ENCODE measurements around the gene BIN1. TPM values are rescaled to one million over a fixed set of nuclear protein-coding genes. Genes with fewer than 3 reads are reported as not detected.
A peak's percentile ranks its signal among the peaks of the same experiment; 100 is the strongest.

BIN1 gene
- total RNA-seq, 2 donors from 2014 or later = 18.0 to 35.9 TPM

DNA sequence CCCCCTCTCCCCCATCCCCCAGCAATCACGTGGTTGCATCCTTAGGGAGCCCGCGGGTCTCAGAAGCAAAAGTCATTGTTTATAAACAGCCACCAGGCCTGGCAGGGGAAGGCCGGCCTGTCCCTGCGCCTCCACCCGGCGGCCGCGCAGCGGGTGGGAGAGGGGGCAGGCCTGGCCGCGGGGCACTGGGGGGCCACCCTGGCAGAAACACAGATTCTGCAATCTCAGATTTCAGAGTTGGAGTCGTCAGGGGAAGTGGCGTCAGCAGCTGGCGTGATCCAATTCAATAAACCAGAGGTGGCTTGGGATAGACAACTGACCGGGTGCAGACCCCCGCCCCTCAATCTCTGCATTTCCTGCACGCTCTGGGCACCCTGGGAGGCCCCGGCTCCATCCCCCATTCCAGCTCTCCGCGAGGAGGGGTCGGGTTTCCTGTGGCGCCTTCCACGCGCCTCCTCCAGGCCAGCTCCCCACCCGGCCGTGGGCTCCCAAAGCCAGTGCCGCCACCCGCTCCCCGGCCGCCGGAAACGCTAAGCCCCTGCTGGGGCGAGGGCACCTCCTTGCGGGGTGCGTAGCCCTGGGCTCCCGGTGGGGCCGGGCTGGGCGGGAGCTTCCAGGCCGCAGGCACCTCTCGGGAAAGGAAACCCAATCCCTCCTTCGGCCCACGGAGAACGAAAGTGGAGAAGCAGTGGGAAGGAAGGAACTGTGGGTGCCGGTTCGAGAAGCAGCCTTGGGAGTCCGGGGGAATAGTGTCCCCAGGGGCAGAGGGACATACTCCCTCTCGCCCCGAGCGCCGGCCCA, 1.1 kb downstream of the BIN1 start:
- H3K36me3 Mint-ChIP-seq = no peaks in the 10 kb centered on the region
- H3K27ac Mint-ChIP-seq = no peak overlapping the region
- no peaks in the 10 kb centered on the region for H3K9me3 Mint-ChIP-seq
- DNase-seq (ENCODE audit: low spot score) (no peak), ATAC-seq (no peak)
- H3K27me3 Mint-ChIP-seq = peaks cover 6% of the 10 kb centered on the region in 2 donors
- peaks cover 3 to 6% of the 10 kb centered on the region in 2 donors for H3K4me1 Mint-ChIP-seq (ENCODE audit: low read depth in 2 of 2)
- peak overlapping the region; percentile 92 for H3K4me3 Mint-ChIP-seq

DNA sequence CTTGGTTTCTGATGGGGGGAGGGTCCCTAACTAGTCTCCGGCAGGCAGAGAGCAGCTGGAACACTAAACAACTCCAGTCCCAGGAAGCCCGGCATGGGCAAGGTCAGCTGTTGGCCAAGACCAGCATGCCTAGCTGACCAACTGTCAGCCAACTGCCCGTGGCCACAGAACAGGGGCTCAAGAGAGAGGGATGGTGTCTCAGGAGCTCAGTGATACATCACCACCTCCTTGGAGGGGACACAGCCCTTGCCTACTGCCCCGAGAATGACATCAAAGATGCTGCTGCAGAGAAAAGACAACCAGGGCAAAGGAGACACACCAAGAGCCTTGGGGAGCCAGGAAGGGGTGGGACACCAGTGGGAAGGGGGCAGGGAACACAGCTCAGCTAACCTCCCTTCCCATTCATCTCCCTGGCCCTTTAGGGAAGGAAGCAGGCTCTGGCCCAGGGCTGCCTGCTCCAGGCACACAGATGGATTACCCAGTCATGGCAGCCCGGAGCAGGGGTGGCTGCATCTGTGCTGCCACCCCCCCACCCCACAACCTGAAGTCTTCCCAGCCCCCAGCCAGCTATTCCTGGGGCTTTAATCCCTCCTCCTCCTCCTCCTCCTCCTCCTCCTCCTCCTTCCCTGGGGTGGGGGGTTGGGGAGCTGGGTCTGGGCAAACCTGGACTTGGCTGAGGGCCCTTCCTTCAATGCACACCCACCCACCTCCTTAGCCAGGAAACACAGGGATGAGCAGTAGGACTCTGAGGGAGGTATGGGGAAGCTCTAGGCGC, 1.9 kb downstream of the BIN1 start:
- DNase-seq (ENCODE audit: low spot score) (no peak), ATAC-seq (no peak)
- Mint-ChIP-seq H3K4me3 (peak overlapping the region; percentile 34), H3K4me1 (ENCODE audit: low read depth in 2 of 2) (peaks cover 3 to 6% of the 10 kb centered on the region in 2 donors), H3K9me3 (no peaks in the 10 kb centered on the region), H3K27ac (no peak overlapping the region), H3K36me3 (no peaks in the 10 kb centered on the region), H3K27me3 (peaks cover 4 to 6% of the 10 kb centered on the region in 2 donors)

DNA sequence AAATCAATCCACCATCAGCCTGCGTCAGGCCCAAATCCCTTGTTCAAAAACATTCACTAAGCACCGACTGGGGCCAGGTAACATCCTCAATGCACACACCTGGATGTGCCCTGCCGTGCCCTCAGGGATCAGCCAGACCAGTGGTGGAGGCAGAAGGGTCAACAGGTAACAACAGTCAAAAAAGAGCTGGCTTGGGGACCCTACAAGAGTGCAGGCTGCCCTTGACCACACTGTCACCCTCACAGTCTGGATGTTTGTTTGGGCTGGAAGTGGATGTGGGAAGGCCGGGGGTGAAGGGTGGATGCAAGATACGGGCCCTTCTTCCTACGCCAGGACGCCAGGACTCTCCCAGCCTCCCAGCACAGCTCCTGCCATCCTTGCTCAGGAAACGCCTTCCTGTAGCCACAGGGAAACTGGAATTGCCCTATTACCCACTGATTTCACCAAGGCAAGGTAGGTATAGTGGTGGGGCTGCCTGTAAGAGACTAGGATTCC, 2.7 kb downstream of the BIN1 start:
- Mint-ChIP-seq H3K27me3 (peaks cover 1 to 6% of the 10 kb centered on the region in 2 donors), H3K27ac (no peak overlapping the region), H3K4me1 (ENCODE audit: low read depth in 2 of 2) (peaks cover 3 to 6% of the 10 kb centered on the region in 2 donors), H3K9me3 (no peaks in the 10 kb centered on the region), H3K36me3 (no peaks in the 10 kb centered on the region), H3K4me3 (no peak overlapping the region)
- DNase-seq (ENCODE audit: low spot score) (no peak), ATAC-seq (no peak)

DNA sequence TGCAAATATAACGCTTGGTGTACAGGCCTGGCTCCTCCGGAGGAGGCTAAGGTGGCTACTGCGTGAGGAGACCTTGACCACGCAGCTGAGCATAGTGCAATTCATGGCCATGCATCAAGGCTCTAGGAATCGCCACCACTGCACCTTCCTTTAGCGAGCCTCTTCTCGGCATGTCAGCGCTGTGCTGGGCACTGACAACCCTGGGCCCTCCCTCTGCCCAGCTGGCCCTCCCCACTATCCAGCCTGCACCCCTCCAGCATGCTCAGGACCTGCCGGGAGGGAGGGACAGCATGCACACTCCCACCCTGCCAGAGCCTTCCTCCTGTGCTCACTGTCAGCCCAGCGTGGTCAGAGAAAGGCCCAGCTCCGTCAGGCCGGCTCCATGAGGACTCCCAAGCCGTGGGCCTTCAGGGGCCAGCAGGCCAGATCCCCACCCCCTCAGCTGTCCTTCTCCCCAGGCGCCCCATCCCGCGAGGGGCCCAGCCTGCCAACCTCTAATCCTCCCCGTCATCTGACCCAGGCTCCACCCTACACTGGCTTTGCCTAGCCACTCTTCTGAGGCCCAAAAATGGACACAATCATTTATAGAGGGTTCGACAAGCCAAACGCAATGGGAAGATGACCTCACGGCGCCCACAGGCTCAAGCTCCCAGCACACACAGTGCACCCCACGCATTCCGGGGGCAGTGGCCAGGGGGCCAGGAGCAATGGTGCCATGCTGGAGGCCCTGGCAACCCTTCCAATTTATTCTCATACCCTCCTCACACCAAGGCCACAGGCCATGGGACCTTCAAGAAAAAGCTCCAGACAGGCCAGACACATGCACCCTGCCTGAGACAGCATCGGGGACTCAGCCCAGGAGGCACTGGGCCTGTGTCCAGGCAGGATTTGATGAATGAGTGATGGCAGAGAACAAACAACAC, 3.5 kb downstream of the BIN1 start:
- peaks cover 3 to 6% of the 10 kb centered on the region in 2 donors for H3K4me1 Mint-ChIP-seq (ENCODE audit: low read depth in 2 of 2)
- no peak overlapping the region for H3K4me3 Mint-ChIP-seq
- ATAC-seq (no peak), DNase-seq (ENCODE audit: low spot score) (no peak)
- H3K9me3 Mint-ChIP-seq = no peaks in the 10 kb centered on the region
- H3K36me3 Mint-ChIP-seq = no peaks in the 10 kb centered on the region
- peaks cover 0 to 6% of the 10 kb centered on the region in 2 donors for H3K27me3 Mint-ChIP-seq
- no peak overlapping the region for H3K27ac Mint-ChIP-seq

DNA sequence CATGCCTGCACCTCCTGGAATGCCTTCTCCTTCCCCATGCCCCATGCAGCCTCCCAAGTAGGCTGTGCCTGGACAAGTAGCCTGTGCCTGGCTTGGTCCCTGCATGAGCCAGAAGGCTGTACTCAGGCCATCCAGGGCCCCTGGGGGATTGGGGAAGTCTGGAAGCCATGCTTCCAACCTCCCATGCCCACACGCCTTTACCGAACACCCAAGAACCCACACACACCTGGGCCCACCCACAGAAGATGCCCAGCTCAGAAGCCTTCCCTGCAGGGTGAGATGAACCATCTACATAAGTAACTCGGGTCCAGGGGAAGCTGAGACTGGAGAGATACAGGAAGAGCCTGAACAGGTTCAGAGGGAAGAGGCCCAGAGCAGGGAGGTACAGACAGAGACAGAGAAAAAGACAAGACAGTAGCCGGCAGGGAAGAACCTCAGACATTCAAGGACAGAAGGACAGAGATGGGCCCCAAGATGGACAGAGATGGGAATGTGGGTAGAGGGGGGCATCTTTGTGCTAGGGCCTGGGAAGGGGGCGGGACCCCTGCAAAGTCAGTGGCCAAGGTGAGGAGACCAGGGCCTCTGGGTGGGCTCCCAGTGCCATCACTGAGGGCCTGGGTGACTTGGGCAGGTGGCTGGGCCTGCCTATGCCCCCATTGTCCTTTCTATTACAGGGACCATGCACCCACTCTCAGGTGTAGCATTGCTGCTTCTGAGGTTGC, 4.3 kb downstream of the BIN1 start:
- no peak overlapping the region for H3K4me3 Mint-ChIP-seq
- H3K36me3 Mint-ChIP-seq = no peaks in the 10 kb centered on the region
- no peaks in the 10 kb centered on the region for H3K9me3 Mint-ChIP-seq
- H3K27ac Mint-ChIP-seq = no peak overlapping the region
- DNase-seq (ENCODE audit: low spot score) = no peak
- no peak for ATAC-seq
- peaks cover 3% of the 10 kb centered on the region in 2 donors for H3K4me1 Mint-ChIP-seq (ENCODE audit: low read depth in 2 of 2)
- H3K27me3 Mint-ChIP-seq = peaks cover 0 to 6% of the 10 kb centered on the region in 2 donors

DNA sequence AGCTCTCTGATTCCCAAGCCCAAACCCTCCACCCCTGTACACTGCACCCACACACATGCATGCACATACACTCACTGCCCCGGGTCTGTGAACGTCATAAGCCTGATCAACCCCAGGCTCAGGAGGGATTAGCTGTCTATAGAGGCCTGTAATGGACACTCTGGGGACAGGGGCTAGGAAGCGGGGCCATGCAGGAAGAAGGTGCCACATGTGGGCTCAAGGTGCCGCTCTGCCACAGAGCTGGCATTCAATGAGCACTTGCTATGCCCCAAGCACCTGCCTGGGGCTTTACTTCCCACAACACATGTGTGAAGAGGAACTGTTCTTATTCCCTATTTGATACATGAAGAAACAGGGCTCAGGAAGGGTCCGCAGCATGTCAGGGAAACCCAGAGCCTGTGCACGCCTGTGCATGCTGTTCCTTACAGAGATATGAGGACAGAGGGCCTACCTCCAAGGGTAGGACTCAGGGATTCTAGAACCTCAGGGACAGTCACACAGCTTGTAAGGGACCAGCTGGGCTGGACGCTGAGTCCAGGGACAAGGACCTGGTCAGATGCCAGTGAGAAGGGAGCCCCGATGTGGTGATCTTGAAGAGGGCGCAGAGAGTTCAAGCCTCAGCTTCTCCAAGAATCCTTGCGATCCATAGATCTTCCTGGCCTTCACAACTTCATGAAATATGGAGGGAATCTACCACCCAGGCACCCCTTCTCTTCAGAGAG, 5.0 kb downstream of the BIN1 start:
- H3K9me3 Mint-ChIP-seq = no peaks in the 10 kb centered on the region
- DNase-seq (ENCODE audit: low spot score) (no peak), ATAC-seq (no peak)
- peaks cover 0 to 3% of the 10 kb centered on the region in 2 donors for H3K4me1 Mint-ChIP-seq (ENCODE audit: low read depth in 2 of 2)
- no peaks in the 10 kb centered on the region for H3K36me3 Mint-ChIP-seq
- H3K27ac Mint-ChIP-seq = no peak overlapping the region
- no peak overlapping the region for H3K4me3 Mint-ChIP-seq
- H3K27me3 Mint-ChIP-seq = peaks cover 0 to 6% of the 10 kb centered on the region in 2 donors

DNA sequence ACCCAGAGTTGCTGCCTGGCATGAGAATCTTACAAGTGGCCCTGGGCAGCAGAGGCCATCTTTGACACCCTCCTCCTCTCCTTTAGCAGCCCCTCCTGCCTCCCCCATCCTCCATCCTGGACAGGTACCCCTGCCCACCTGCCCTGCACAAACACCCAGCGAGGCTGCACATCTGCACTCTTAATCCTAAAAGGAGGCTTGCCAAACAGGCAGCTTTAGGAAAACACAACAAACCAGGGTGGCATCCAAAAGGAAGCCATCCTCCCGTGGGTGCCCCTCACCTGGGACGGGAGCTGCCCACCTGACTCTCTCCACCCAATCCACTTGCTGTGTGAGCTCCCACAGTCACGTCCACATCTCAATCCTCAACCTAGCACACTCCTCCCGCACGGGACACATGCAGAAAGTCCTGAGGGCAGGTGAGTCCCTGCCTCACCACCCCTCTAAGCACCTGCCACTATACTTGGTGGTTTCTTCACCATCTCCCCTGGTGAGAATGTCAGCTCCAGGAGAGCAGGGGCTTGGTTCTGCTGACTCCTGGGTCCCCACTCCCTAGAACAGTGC, 5.8 kb downstream of the BIN1 start:
- Mint-ChIP-seq H3K27ac (no peak overlapping the region), H3K9me3 (no peaks in the 10 kb centered on the region), H3K4me1 (ENCODE audit: low read depth in 2 of 2) (peaks cover 0 to 3% of the 10 kb centered on the region in 2 donors), H3K4me3 (no peak overlapping the region), H3K36me3 (no peaks in the 10 kb centered on the region), H3K27me3 (peaks cover 0 to 6% of the 10 kb centered on the region in 2 donors)
- ATAC-seq = no peak
- DNase-seq (ENCODE audit: low spot score) = no peak

DNA sequence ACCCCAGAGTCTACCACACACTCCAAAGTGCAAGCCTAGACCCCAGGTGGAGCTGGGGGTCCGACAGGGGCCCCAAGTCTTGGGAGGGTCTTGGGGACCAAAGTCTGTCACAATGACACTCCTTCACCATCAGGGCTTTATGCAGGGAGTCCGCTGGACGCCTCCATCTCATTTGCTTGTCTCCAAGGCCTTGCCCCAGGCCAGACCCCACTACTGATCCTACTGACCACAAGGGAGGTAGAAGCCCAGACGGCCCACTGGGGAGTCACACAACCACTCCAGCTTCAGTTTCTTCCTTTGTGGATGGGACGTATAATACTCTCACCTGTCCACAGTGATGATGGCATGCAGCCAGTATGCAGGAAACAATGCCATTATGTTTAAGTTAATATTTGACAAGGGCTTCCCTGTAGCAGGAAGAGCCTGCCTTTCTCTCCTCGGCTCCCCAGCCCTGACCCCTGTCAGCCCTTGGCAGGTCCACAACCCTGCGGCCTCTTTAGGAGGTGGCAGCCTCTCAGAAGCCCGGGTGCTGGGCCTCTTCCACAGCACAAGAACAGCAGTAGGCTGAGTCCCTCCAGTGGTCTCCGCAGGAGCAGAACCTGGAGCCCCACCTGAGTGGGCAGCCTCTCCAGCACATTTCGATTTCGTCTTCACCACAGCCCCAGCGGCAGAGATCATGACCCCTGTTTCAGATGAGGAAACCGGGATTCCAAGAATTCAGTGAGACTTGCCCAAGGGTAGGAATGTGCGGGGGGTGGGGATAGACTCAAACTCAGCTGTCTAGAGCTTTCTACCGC, 6.5 kb downstream of the BIN1 start:
- no peaks in the 10 kb centered on the region for H3K9me3 Mint-ChIP-seq
- peaks cover 0 to 6% of the 10 kb centered on the region in 2 donors for H3K27me3 Mint-ChIP-seq
- ATAC-seq = no peak
- peaks cover 0 to 3% of the 10 kb centered on the region in 2 donors for H3K4me1 Mint-ChIP-seq (ENCODE audit: low read depth in 2 of 2)
- DNase-seq (ENCODE audit: low spot score) = no peak
- H3K4me3 Mint-ChIP-seq = no peak overlapping the region
- H3K27ac Mint-ChIP-seq = no peak overlapping the region
- H3K36me3 Mint-ChIP-seq = no peaks in the 10 kb centered on the region

DNA sequence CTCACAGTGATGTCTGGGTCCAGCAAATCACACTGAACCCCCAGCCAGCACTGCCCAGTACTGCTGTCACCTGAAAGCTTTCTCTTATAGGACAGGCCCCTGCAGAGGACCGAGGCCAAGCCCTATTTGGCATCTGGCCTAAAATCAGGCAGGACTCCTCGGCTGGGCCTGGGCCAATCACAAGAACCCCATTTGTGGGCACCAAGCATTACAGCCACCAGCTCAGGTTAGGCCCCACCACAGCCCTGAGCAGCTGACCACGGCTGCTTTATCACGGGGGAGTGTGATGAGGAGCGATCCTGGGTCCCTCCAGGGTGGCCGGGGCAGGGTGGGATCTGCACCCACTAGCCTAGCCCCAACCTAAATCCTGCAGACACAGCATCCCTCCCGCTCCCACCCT, 8.2 kb downstream of the BIN1 start:
- H3K36me3 Mint-ChIP-seq = no peaks in the 10 kb centered on the region
- DNase-seq (ENCODE audit: low spot score) (no peak), ATAC-seq (no peak)
- no peaks in the 10 kb centered on the region for H3K27me3 Mint-ChIP-seq
- no peak overlapping the region for H3K27ac Mint-ChIP-seq
- H3K9me3 Mint-ChIP-seq = no peaks in the 10 kb centered on the region
- H3K4me3 Mint-ChIP-seq = no peak overlapping the region
- H3K4me1 Mint-ChIP-seq (ENCODE audit: low read depth in 2 of 2) = peaks cover under 1 to 5% of the 10 kb centered on the region in 2 donors

DNA sequence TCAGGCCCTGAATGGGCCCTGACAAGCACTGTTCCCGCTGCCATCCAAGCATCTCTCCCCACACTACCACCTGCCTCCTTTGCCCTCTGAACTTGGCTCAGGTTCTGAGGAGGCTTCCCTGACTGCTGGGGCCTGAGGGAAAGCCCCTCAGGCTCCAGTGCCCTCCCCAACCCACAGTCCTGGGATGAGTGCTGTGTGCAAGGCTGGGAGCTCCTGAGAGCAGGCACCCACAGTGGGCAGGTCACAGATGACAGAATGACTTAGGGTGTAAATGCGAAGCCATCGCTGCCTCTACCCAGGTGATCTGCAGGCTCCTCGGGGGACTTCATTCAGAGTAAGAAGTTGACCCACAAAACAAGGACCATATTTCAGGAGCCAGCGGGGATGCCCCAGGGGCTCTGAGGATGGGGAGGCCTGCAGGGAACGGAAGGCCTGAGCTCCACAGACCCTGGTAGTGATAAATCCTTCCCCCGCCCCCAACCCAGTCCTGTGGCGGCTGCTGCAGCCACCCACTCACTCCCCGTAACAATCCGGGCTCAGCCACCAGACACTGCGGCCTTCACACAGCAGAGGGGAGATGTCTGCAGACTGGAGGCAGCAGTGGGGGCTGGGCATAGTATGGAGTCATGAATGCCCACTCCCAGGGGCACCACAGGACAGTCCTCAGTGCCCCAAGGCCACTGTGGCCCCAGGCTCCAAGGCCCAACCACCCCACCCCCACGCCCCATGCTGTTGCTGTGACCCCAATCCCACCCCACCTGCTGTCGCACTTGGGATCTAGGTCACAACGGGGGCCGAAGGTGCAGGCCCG, 8.9 kb downstream of the BIN1 start:
- ATAC-seq (peak in 1 of 2 donors; percentile 13), DNase-seq (ENCODE audit: low spot score) (no peak)
- no peak overlapping the region for H3K4me3 Mint-ChIP-seq
- no peak overlapping the region for H3K27ac Mint-ChIP-seq
- no peaks in the 10 kb centered on the region for H3K27me3 Mint-ChIP-seq
- H3K4me1 Mint-ChIP-seq (ENCODE audit: low read depth in 2 of 2) = peaks cover 7 to 12% of the 10 kb centered on the region in 2 donors
- no peaks in the 10 kb centered on the region for H3K36me3 Mint-ChIP-seq
- no peaks in the 10 kb centered on the region for H3K9me3 Mint-ChIP-seq

DNA sequence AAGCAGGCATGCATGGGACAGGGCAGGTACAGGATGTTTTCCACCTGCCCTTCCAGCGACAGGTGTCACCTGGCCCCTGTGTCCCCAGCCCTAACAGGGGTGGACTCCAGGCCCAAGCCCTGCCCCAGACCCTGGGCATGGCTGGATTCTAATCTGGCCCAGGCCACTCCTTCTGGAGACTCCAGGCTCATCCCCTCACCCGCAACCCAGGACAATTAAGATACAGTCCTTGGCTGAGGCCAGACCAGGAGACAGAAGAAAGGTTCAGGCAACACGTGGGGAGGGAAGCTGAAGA, 9.5 kb downstream of the BIN1 start:
- no peak overlapping the region for H3K27ac Mint-ChIP-seq
- peaks cover 7 to 9% of the 10 kb centered on the region in 2 donors for H3K4me1 Mint-ChIP-seq (ENCODE audit: low read depth in 2 of 2)
- H3K9me3 Mint-ChIP-seq = no peaks in the 10 kb centered on the region
- H3K4me3 Mint-ChIP-seq = no peak overlapping the region
- DNase-seq (ENCODE audit: low spot score) = no peak
- peak in 1 of 2 donors; percentile 30 for ATAC-seq
- no peaks in the 10 kb centered on the region for H3K36me3 Mint-ChIP-seq
- H3K27me3 Mint-ChIP-seq = no peaks in the 10 kb centered on the region

All from natural killer cell treated with Interleukin-12 subunit alpha and Interleukin-12 subunit beta and Interleukin-15 and Interleukin-18, amount 100 ng/mL, for 72 hours (primary cell).